HFFc6 (cell line): Measurements from ENCODE around the gene PALMD. TPM values are rescaled to one million over a fixed set of nuclear protein-coding genes. Genes with fewer than 3 reads are reported as not detected.

Experiments
- DNase-seq: peaks from one replicate; pipeline ENCODE4 v3.0.0-alpha.2; 2018
- H3K27ac Mint-ChIP-seq: 2 replicates; pipeline ENCODE4 v1.8.0; 2020; ENCODE audit warnings: mild to moderate bottlenecking, mixed read lengths
- H3K27me3 Mint-ChIP-seq: 2 replicates; pipeline ENCODE4 v1.8.0; 2021; ENCODE audit warnings: mild to moderate bottlenecking, moderate library complexity, mixed read lengths; ENCODE audit not compliant: insufficient read depth
- H3K36me3 Mint-ChIP-seq: 2 replicates; pipeline ENCODE4 v1.8.0; 2021; ENCODE audit warnings: low read depth, mixed read lengths
- H3K4me1 Mint-ChIP-seq: 2 replicates; pipeline ENCODE4 v1.8.0; 2020; ENCODE audit warnings: low read depth, mixed read lengths
- H3K4me3 Mint-ChIP-seq: 2 replicates; pipeline ENCODE4 v1.8.0; 2020; ENCODE audit warnings: mild to moderate bottlenecking, moderate library complexity, mixed read lengths
- H3K9me3 Mint-ChIP-seq: 2 replicates; pipeline ENCODE4 v1.8.0; 2020; ENCODE audit warnings: mild to moderate bottlenecking, mixed read lengths
- total RNA-seq, 6 experiments: library from RNA; stranded (reverse); fragmentation: NEBNext Ultra II Directional; extraction: Animal tissue kit (Norgen Biotek cat#: 25700); gene quantifications; 2 replicates in 1 of 6; 3 replicates in 5 of 6; pipeline ENCODE4 v1.2.3, GENCODE V29; 2021
- TF ChIP-seq, protein P1 (sequence below): fragments of 200-600 bp; sonication (generic); IDR thresholded peaks from 2 replicates; pipeline ENCODE4 v1.5.0; 2021; ENCODE audit warnings: antibody characterized with exemption, mild to moderate bottlenecking

Gene PALMD
- total RNA-seq, 6 experiments from 2014 or later: not detected

DNA sequence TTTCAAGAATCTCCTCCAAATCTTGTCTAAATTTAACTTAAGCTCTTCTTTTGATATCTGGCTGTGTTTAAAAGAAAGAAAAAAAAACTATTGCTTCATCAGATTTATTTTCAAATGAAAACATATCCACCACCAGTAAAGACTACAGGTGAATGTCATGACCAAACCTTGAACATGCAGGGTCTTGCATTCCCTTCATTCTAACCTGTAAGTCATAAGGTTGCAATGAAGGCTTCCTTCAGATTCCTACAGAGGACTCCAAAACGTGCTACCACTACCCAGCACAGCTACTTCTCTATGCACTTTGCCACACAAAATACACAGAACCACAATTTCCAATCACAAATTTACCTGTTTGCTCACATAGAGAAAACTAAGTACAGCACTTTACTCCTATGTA is 94.2 kb downstream of the PALMD start:
- TF ChIP-seq, protein P1, sequence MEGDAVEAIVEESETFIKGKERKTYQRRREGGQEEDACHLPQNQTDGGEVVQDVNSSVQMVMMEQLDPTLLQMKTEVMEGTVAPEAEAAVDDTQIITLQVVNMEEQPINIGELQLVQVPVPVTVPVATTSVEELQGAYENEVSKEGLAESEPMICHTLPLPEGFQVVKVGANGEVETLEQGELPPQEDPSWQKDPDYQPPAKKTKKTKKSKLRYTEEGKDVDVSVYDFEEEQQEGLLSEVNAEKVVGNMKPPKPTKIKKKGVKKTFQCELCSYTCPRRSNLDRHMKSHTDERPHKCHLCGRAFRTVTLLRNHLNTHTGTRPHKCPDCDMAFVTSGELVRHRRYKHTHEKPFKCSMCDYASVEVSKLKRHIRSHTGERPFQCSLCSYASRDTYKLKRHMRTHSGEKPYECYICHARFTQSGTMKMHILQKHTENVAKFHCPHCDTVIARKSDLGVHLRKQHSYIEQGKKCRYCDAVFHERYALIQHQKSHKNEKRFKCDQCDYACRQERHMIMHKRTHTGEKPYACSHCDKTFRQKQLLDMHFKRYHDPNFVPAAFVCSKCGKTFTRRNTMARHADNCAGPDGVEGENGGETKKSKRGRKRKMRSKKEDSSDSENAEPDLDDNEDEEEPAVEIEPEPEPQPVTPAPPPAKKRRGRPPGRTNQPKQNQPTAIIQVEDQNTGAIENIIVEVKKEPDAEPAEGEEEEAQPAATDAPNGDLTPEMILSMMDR: no peak
- no peak for DNase-seq
- H3K27me3 Mint-ChIP-seq: no peaks in the 10 kb centered on the region; the same call in none of the 2 replicates
- no peaks in the 10 kb centered on the region for H3K9me3 Mint-ChIP-seq
- H3K36me3 Mint-ChIP-seq: no peaks in the 10 kb centered on the region
- no peak overlapping the region for H3K4me3 Mint-ChIP-seq
- no peaks in the 10 kb centered on the region for H3K4me1 Mint-ChIP-seq
- H3K27ac Mint-ChIP-seq: no peak overlapping the region

Other genes starting within 250 kb of the PALMD start
- gene FRRS1, start 120.5 kb downstream of the PALMD start, total RNA-seq: 1 to 10 TPM in 1 of 6 experiments, under 1 TPM in 5; 0.22 to 1.1 (median 0.41) TPM
- 1 to 10 TPM; 5.8 to 8.2 (median 7.2) TPM for gene AGL, start 204.2 kb downstream of the PALMD start, total RNA-seq